ENCODE data around the gene SND1.

Gene SND1

GRCh38 chr7:127820732-127821085, 168.7 kb downstream of the SND1 start:
- Histone ChIP-seq H3K4me3 (no peak overlapping the region), H3K27ac (no peak overlapping the region)
- TF ChIP-seq, protein P1, sequence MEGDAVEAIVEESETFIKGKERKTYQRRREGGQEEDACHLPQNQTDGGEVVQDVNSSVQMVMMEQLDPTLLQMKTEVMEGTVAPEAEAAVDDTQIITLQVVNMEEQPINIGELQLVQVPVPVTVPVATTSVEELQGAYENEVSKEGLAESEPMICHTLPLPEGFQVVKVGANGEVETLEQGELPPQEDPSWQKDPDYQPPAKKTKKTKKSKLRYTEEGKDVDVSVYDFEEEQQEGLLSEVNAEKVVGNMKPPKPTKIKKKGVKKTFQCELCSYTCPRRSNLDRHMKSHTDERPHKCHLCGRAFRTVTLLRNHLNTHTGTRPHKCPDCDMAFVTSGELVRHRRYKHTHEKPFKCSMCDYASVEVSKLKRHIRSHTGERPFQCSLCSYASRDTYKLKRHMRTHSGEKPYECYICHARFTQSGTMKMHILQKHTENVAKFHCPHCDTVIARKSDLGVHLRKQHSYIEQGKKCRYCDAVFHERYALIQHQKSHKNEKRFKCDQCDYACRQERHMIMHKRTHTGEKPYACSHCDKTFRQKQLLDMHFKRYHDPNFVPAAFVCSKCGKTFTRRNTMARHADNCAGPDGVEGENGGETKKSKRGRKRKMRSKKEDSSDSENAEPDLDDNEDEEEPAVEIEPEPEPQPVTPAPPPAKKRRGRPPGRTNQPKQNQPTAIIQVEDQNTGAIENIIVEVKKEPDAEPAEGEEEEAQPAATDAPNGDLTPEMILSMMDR (IDR thresholded peaks at IDR 0.05): no peak
- no peak for DNase-seq (ENCODE audit: low spot score)

DNA sequence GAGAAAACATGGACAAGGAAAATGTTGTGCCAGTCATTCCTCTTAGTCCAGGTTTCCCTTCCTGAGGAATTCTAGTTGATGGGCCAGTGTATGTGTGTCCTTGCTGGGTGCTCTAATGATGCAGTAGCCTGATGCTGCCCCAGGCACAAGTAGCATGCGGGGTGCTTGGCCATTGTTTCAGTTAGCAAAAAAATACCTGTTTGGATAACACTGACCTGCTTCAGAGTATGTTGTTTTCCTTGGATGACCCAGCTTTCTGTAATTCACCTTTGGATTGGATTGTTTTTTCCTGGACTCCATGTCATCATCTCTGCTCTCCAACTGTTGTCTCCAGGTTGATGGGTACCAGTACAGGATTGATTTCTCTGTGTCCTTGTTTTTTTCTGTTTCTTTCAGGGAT, 169.2 kb downstream of the SND1 start:
- TF ChIP-seq, protein P1 (IDR thresholded peaks at IDR 0.05): no peak
- Histone ChIP-seq H3K4me3 (no peak overlapping the region), H3K27ac (no peak overlapping the region)
- no peak for DNase-seq (ENCODE audit: low spot score)

DNA sequence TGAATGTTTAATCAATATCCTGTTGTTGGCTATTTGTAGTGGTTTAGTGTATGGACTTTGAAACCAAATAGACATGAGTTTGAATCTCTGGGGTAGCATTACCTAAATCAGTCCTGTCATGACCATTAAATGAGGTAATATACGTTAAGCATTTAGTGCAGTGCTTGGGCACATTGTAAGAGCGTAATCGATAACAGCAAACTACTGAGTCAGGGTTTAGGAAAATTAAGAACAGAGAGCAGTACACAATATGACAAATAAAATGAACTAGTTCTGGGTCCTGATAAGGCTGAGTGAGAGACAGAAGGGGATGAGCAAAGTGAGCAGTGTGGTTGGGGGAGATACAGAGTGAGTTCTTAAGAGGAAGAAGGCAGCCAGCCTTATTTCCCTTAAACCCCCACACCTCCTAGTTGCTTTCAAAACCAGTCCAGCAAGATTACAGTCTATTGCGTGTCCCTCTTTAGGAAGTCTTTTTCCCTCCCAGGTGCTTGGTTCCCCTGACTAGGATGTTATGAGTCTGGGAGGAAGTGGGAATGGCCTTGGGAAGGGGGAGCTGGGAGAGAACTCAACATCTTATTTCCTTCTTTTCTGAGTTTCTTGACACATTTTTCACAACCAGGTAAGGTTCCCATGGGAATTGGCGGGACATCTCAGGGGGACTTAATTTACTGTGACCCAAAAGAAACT, 171.0 kb downstream of the SND1 start:
- TF ChIP-seq, protein P1 (IDR thresholded peaks at IDR 0.05): no peak
- H3K27ac ChIP-seq: no peak overlapping the region

GRCh38 chr7:127824682-127825081, 172.7 kb downstream of the SND1 start:
- Histone ChIP-seq H3K4me3 (no peak overlapping the region), H3K27ac (no peak overlapping the region)
- TF ChIP-seq, protein P1 (IDR thresholded peaks at IDR 0.05): no peak
- no peak for DNase-seq (ENCODE audit: low spot score)

More for the DNA sequence above, 171.0 kb downstream of the SND1 start:
- DNase-seq (ENCODE audit: low spot score): no peak
- H3K4me3 ChIP-seq: no peak overlapping the region

- Histone ChIP-seq H3K4me3 (no peak overlapping the region), H3K27ac (no peak overlapping the region)
- TF ChIP-seq, protein P1 (IDR thresholded peaks at IDR 0.05): no peak
- no peak for DNase-seq (ENCODE audit: low spot score)
These were observed 177.0 kb downstream of the SND1 start for GRCh38 chr7:127828843-127829500.

DNA sequence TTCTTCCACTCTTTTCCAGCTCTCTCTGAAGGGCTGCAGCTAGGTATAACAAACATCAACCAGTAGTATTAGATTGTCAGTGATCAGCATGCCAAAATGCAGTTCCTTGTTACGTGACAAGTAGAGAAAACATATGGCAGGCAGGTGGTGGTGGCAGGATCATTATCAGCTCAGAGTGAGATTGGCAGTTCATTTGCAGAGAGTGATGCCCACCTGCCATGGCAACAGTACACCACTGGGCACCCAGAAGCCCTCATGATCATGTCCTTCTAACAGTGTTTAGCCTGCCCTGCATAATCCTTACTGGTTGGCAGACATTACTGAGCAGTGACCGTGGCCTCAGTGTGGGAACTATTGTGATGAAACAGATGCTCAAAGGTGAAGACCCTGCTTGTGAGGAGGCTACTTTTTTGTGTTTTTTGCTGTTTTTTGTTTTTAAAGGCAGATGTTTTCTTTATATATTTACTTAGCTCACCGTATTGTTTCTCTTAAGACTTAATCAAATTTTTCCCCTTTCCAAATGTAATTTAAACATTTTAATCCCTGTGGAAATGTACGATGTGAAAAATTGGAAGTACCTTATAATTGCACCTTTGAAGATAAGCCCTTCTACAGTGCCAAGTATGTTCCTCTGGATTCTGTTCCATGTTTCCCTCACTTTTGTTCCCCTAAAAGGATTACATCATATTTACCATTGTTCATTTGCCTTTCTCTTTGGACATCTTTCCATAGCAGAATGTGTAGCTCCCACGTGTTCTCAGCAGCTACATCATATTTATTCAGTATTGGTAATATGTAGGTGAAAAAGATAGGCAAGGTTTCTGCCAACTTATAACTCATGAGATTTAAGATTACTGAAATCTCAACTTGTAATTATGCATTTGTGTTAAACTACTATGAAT, 179.6 kb downstream of the SND1 start:
- Histone ChIP-seq H3K4me3 (no peak overlapping the region), H3K27ac (no peak overlapping the region)
- DNase-seq (ENCODE audit: low spot score): no peak
- TF ChIP-seq, protein P1 (IDR thresholded peaks at IDR 0.05): no peak
